ENCODE results near the gene GDA. TPM values are rescaled to one million over a fixed set of nuclear protein-coding genes. Genes with fewer than 3 reads are reported as not detected.

The GDA gene
- total RNA-seq, 1 experiment from 2014 or later: 49.4 TPM

- H3K4me2 ChIP-seq (ENCODE audit: low read length): no peak overlapping the region
- intact Hi-C loops (cut with micrococcal nuclease): loop anchor here (1.0 to 10.0 kb wide), 3 partner anchors 69 to 621 kb away; no protein-coding TSS in a partner anchor
- H4K20me1 ChIP-seq (ENCODE audit: insufficient read depth): no peaks in the 10 kb centered on the region
- no peak overlapping the region for H3K27ac ChIP-seq (ENCODE audit: low read depth, low read length)
- no peaks in the 10 kb centered on the region for H3K4me1 ChIP-seq (ENCODE audit: control insufficient read depth in 1 of 2, insufficient read depth in 2 of 2, low read length in 2 of 2)
- DNase-seq (ENCODE audit: low read depth, low spot score): peak; percentile 28
- no peak overlapping the region for H3K4me3 ChIP-seq (replicated peaks in 1 of 2; ENCODE audit: low read depth in 1 of 2, low read length in 2 of 2)
- no peaks in the 10 kb centered on the region for H3K27me3 ChIP-seq (ENCODE audit: insufficient read depth, low read length)
- peak; percentile 98 for ATAC-seq
- no TSS peak for BruUV-seq (replicated peaks)
- H3K9ac ChIP-seq (ENCODE audit: low read length): no peak overlapping the region
- TF ChIP-seq CBX3 (IDR thresholded peaks at IDR 0.05; ENCODE audit: low read depth) (0 out of 2 replicates have a peak, but pooled peaks have one; percentile 35), TCF7L2 (IDR thresholded peaks at IDR 0.05; ENCODE audit: borderline replicate concordance, extremely low read depth, insufficient read depth, insufficient read length) (no peak), ELF1 (IDR thresholded peaks at IDR 0.05; ENCODE audit: borderline replicate concordance, low read depth) (no peak), CTCF (IDR thresholded peaks at IDR 0.05 in 2 of 3, conservative IDR thresholded peaks at IDR 0.05 in 1 of 3; ENCODE audit: borderline replicate concordance in 1 of 3, insufficient read depth in 1 of 3, low read depth in 2 of 3, low read length in 2 of 3) (peak; percentile 42 to 69 (median 63); a peak in 5 of 6 replicates), RAD21 (IDR thresholded peaks at IDR 0.05; ENCODE audit: low read depth) (peak; percentile 56), MAX (IDR thresholded peaks at IDR 0.05) (0 out of 2 replicates have a peak, but pooled peaks have one; percentile 50)
- CTCF ChIA-PET: interaction anchor here (0.6 to 0.9 kb wide), 4 partner anchors 11 to 619 kb away, joined by 3 to 4 read pairs (median 3); no protein-coding TSS in a partner anchor
- peaks cover 5% of the 10 kb centered on the region for H3K79me2 ChIP-seq (ENCODE audit: insufficient read depth, low read length)
- H2AFZ ChIP-seq (ENCODE audit: low read depth, low read length, poor library complexity, severe bottlenecking): no peak overlapping the region
- H3K9me2 ChIP-seq (ENCODE audit: insufficient read depth): no peaks in the 10 kb centered on the region
- POLR2A ChIA-PET: no interaction called here
- RAD21 ChIA-PET (ENCODE audit: low non-redundant PET in 1 of 2, low total read pairs in 2 of 2, uncharacterized antibody in 2 of 2, unreplicated experiment in 2 of 2): interaction anchor here in 1 of 2 experiments (0.8 to 0.9 kb wide), 2 partner anchors 49 to 164 kb away, joined by 4 to 5 read pairs; no protein-coding TSS in a partner anchor
- peaks cover 2 to 25% of the 10 kb centered on the region in 2 experiments; a peak in 3 of 4 replicates for H3K36me3 ChIP-seq (ENCODE audit: control insufficient read depth in 1 of 2, insufficient read depth in 2 of 2, low read length in 2 of 2)
- no peaks in the 10 kb centered on the region for H3K9me3 ChIP-seq (ENCODE audit: control insufficient read depth in 1 of 2, insufficient read depth in 1 of 2, low read depth in 1 of 2, low read length in 2 of 2)
Measured at GRCh38 chr9:72203205-72203803, 54.1 kb downstream of the GDA start.
